Dermis lymphatic vessel endothelial cell (primary cell): Measurements from ENCODE around the gene CEP97. TPM values are rescaled to one million over a fixed set of nuclear protein-coding genes. Genes with fewer than 3 reads are reported as not detected.

Experiments used
- total RNA-seq: library from RNA; depleted of rRNA; stranded (reverse); fragments of >200 nt; gene quantifications from 2 replicates; pipeline ENCODE4 v1.2.1, GENCODE V29; 2014

Gene CEP97, protein sequence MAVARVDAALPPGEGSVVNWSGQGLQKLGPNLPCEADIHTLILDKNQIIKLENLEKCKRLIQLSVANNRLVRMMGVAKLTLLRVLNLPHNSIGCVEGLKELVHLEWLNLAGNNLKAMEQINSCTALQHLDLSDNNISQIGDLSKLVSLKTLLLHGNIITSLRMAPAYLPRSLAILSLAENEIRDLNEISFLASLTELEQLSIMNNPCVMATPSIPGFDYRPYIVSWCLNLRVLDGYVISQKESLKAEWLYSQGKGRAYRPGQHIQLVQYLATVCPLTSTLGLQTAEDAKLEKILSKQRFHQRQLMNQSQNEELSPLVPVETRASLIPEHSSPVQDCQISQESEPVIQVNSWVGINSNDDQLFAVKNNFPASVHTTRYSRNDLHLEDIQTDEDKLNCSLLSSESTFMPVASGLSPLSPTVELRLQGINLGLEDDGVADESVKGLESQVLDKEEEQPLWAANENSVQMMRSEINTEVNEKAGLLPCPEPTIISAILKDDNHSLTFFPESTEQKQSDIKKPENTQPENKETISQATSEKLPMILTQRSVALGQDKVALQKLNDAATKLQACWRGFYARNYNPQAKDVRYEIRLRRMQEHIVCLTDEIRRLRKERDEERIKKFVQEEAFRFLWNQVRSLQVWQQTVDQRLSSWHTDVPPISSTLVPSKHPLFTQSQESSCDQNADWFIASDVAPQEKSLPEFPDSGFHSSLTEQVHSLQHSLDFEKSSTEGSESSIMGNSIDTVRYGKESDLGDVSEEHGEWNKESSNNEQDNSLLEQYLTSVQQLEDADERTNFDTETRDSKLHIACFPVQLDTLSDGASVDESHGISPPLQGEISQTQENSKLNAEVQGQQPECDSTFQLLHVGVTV
- 4.3 and 7.7 TPM in 2 replicates for total RNA-seq

DNA sequence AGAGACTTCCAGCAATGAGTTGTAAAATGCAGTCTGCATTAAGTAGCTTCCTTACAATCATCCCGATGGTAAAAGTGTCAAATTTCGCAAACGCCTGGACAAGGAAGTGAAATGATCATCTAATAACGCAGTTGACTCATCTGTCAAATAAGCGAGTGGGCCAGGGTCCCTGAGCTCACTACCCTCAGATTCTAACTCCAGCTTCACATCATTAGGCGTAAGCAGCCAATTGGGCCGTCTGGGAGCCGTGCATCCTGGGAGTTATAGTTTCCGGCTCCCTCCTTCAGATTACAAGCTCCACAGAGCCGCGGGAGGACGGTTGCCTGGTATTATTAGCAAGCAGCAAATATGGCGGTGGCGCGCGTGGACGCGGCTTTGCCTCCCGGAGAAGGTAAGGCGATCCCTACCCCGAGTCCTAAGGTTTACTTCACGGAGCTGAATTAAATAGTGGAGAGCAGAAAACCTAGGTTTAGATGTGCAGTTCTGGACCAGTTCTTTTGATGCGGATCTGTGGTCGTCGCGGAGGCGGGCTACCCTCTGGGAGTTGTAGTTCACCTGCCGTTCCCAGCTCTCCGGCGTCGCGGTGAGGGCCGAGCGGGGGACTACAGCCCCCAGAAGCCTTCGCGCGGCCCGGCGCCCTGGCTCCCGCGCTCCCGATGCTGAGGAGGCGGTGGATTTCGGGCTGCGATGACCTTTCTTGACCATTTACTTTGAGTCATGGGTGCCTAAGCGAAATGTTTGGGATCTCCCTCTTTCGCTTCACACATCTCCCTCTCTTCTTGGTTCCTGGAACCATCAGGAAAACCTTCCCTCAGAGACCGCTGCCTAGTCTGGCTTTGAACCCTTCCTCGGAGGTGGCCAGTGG, at the start of gene CEP97:
TSS of gene CEP97 (plus strand) at position 286 of the 865 bp plus-strand sequence. CDS start at position 349, 63 bp downstream.

DNA sequence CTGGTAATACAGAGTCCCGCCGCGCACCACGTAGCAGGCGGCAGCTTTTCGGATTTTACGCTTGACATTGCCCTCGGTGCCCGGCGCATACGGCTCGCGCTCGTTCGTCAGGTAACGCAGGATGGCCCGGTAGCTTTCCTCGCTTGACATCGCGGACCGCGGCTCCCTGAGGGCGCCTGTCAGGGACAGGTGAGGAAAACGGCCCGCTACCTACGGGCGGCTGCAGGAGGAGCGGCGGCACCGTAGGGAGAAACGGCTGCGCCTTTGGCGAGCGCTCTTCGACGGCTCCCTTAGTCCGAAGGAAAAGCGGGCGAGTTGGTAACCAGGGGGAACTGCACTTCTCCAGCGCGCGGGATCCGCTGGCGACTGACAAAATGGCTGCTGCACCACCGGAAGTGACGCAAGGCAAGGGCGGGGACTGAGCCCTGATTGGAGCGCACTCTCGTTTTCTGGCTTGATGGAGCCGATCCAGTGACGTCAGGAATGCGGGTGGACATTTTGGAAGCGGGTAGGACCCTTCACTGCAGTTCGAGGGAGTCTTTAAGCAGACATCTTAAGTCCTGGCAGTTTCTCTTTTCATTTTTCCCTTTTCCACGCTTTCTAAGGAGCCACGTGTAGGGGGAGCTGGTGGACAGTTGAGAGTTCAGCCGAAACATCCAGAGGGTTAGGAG, 47.5 kb upstream of the CEP97 start, which contains the start of gene ZBTB11:
TSS of gene ZBTB11 (minus strand) at position 368 of the 671 bp plus-strand sequence. CDS start at position 150, 218 bp downstream.

DNA sequence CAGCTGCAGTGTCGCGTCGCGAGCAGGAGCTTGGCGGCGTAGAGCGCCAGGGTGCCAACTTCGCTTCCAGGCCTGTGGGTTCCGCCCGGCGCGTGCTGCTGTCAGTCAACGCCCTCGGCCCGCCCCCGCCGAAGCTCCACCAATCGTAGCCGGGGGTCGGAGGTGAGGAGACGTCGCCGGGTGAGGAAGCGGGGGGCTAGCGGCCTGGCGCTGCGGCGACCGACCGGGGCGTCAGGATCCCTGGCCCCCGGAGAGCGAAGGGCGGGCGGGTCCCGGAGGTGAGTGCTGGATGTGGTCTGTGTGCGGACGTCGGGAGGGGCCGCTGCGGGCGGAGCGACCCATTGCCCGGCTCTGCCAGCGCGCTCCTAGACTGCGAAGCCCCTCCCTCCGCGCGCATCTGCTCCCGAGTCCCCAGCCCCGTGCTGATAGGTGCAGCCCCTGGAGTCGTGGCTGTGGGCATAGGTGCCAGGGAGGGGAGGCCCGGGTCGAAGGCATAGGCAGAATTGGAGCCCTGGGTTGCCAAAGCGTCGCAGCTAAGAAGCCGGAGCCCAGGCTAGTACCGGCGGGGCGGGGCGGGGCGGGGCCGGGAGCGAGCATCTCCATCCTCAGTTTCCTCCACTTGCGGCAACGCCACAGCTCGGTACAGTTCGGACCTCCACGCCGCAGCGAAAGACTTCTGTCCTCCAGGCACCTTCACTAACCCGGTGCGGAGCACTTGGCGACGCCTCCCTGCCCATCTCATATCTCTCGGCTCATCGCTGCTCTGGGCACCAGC, 54.8 kb downstream of the CEP97 start, which contains the start of gene NXPE3:
TSS of gene NXPE3 (plus strand) at position 165 of the 775 bp plus-strand sequence. CDS start 6,386 bp downstream, outside the sequence.

Other genes with a start within 250 kb of the CEP97 start
- gene SENP7, start 211.4 kb upstream of the CEP97 start, total RNA-seq: 18.0 and 24.8 TPM in 2 replicates
- gene TRMT10C, start 162.7 kb upstream of the CEP97 start, total RNA-seq: 24.1 and 35.7 TPM in 2 replicates
- gene PCNP, start 150.4 kb upstream of the CEP97 start, total RNA-seq: 82.8 and 89.6 TPM in 2 replicates
- 19.0 and 21.6 TPM in 2 replicates for gene ZBTB11, start 47.5 kb upstream of the CEP97 start, total RNA-seq
- gene RPL24, start 37.9 kb upstream of the CEP97 start, total RNA-seq: 2,667 and 3,515 TPM in 2 replicates
- 6.4 TPM in 2 replicates for gene NXPE3, start 54.6 kb downstream of the CEP97 start, total RNA-seq
- 9.3 and 31.9 TPM in 2 replicates for gene NFKBIZ, start 124.9 kb downstream of the CEP97 start, total RNA-seq